HUES64 (cell line): ENCODE measurements around the gene LTBP2.
"Not testable (repeated sequence)": the region's sequence is repeated elsewhere in the genome, so short reads cannot be mapped to it uniquely, and the experiment has no call there.

Experiments
- H3K27ac ChIP-seq: 2 replicates; pipeline ENCODE4 v1.7.0; 2013; ENCODE audit warnings: low read depth, low read length, inconsistent platforms
- H3K27me3 ChIP-seq: 2 replicates; pipeline ENCODE4 v1.6.1; 2013; ENCODE audit warnings: mild to moderate bottlenecking, low read length; ENCODE audit not compliant: insufficient read depth
- H3K36me3 ChIP-seq: 2 replicates; pipeline ENCODE4 v1.6.1; 2013; ENCODE audit warnings: mild to moderate bottlenecking, low read length; ENCODE audit not compliant: insufficient read depth
- H3K4me1 ChIP-seq: 2 replicates; pipeline ENCODE4 v1.6.1; 2013; ENCODE audit warnings: mild to moderate bottlenecking, low read length, moderate library complexity; ENCODE audit not compliant: insufficient read depth
- H3K4me3 ChIP-seq: 2 replicates; pipeline ENCODE4 v1.5.1; 2013; ENCODE audit warnings: mild to moderate bottlenecking, low read length, moderate library complexity
- H3K9ac ChIP-seq: 2 replicates; pipeline ENCODE4 v1.6.1; 2013; ENCODE audit warnings: mild to moderate bottlenecking, low read depth, low read length
- H3K9me3 ChIP-seq: 2 replicates; pipeline ENCODE4 v1.6.1; 2013; ENCODE audit warnings: low read depth, low read length; ENCODE audit not compliant: insufficient read depth
- WGBS: fragments of 150-250, 120-280 bp; methylation state at CpG from one replicate; pipeline ENCODE4 v1.1.7; 2013; ENCODE audit warnings: missing lambda C conversion rate; 5-methylcytosine and 5-hydroxymethylcytosine counted together

LTBP2 gene

DNA sequence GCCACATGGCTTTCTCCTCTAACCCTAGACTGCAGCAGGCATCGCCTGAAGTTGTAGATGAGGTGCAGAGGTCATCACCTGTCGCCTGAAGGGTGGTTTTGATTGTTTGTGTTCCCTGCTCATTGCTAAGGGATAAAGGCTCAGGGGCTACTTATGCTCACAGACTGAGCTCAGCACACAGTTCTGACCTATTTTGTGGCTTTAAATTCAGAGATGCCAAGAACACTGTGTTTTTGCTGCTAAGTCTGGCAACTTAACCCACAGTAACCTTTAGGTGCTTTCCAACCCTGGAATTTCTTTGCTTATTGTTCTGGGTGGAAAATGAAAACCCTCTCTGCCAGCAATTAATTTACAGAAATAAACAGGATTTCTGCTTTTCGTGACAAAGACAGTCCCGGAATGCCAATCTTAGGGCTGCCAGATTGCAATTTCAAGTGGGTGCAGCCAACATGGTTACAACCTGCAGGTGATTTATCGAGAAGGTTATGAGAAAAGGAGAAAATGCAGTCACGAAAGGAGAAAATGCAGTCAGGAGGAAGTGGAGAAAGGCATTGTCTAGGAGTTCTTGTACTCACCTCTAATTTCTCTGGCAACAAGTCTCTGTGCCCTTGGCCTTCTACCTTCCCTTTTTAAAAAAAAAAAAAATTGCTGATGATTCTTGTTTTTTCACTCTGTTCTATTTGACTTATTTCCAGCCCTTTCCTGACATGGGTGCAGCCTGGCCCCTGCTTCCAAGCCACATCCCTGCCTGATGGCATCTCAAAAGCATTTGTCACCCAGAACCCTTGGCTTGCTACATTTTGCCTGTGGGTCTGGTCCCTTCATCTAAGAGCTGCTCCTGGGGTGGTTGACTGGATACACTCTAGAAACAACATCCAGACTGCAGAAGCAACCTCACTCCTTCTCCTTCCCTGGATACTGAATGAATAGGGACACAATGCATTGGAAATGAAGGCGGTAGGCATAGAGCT is 142.2 kb downstream of the LTBP2 start:
- 89% methylated on average over 7 of the region's 7 CpGs for WGBS
- Histone ChIP-seq H3K9ac (no peak overlapping the region), H3K4me3 (no peak overlapping the region), H3K27ac (no peak overlapping the region), H3K27me3 (no peaks in the 10 kb centered on the region), H3K4me1 (no peaks in the 10 kb centered on the region), H3K9me3 (no peaks in the 10 kb centered on the region), H3K36me3 (peaks cover 5% of the 10 kb centered on the region)

DNA sequence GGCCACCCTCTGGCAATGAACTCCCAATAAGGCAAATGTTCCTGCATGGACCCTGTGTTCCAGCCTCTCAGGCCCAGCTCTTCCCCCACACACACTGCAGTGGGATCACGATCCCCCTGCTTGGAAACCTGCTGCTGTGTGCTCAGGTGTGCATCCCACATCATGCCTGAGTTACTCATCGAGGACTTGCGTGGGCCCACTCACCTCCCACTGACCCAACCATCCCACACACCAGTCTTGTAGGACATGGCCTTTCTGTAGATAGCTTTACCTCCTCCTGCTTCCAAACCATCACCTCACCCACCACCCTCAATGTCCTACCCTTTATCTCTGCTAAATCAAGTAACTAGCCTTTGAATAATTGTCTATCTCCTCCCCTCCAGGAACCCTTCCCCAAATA is 143.5 kb downstream of the LTBP2 start:
- 92% methylated on average over 3 of the region's 3 CpGs for WGBS
- H3K9ac ChIP-seq: no peak overlapping the region
- no peaks in the 10 kb centered on the region for H3K36me3 ChIP-seq
- H3K4me1 ChIP-seq: no peaks in the 10 kb centered on the region
- no peaks in the 10 kb centered on the region for H3K9me3 ChIP-seq
- no peak overlapping the region for H3K27ac ChIP-seq
- no peak overlapping the region for H3K4me3 ChIP-seq
- H3K27me3 ChIP-seq: no peaks in the 10 kb centered on the region

DNA sequence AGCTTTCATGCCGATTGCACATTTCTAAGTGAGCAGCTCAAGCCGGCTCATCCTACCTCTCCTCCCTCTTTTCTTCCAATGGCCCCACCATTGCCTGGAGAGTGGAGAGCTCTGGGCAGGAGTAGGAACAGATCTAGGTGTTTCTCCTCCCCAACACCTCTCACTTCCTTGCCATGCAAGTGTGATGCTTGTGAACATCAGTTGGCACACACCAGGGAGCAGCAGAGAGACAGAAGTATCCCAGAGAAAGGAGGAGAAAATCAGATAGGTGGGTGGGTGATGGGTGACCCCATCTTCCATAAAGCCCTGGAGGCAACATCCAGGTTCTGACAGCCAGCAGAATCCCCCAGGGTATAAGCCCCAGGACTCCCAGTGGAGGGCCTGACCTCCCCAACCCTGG is 146.7 kb downstream of the LTBP2 start:
- Histone ChIP-seq H3K4me3 (no peak overlapping the region), H3K9ac (no peak overlapping the region), H3K36me3 (no peaks in the 10 kb centered on the region), H3K9me3 (no peaks in the 10 kb centered on the region), H3K27me3 (no peaks in the 10 kb centered on the region), H3K27ac (no peak overlapping the region), H3K4me1 (no peaks in the 10 kb centered on the region)
- 81% methylated on average over 2 of the region's 2 CpGs for WGBS

DNA sequence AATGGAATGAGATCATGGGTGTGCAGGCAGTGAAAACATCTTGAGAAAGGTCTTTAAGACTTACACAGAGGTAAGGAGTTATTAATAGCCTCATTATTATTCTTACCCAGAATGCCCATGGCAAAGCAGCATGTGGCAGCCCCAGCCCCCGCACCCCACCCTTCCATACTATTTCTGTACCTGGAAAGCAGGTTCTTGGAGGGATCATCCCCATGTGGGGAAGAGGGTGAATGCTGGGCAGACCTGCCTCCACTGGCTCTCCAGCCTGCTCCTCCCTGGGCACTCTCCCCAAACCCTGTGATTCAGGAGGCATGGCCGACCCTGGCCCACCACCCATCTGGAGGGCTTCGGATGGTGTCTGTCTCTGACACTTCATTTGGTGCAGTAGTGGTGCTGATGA is 147.3 kb downstream of the LTBP2 start:
- WGBS: 94% methylated on average over 3 of the region's 3 CpGs

DNA sequence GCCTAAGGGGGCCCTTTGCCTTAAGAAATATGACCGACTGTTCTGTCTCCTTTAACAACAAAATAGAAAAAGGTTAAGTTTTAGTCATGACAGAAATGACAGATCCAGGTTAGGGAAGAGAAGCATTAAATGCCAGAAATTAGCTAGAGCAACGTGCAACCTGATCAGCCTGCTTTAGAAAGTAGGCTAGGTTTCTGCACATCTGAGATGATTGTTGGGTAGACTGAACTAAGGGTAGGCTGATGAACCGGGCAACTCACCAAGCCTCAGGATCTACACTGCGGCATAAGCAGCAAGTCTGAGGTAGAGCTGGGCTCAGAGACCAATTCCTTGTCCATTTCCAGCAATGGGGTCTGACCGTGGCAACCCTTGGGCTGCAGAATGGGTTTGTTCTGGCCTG is 148.3 kb downstream of the LTBP2 start:
- H3K36me3 ChIP-seq: no peaks in the 10 kb centered on the region
- no peaks in the 10 kb centered on the region for H3K27me3 ChIP-seq
- no peak overlapping the region for H3K27ac ChIP-seq
- no peak overlapping the region for H3K9ac ChIP-seq
- WGBS: 90% methylated on average over 5 of the region's 5 CpGs
- H3K4me3 ChIP-seq: no peak overlapping the region
- H3K4me1 ChIP-seq: no peaks in the 10 kb centered on the region; the same call in 1 of the 2 replicates
- H3K9me3 ChIP-seq: no peaks in the 10 kb centered on the region

More for the DNA sequence above, 147.3 kb downstream of the LTBP2 start:
- H3K36me3 ChIP-seq: no peaks in the 10 kb centered on the region
- no peaks in the 10 kb centered on the region; the same call in 1 of the 2 replicates for H3K4me1 ChIP-seq
- H3K9me3 ChIP-seq: no peaks in the 10 kb centered on the region
- no peaks in the 10 kb centered on the region for H3K27me3 ChIP-seq
- no peak overlapping the region for H3K27ac ChIP-seq
- no peak overlapping the region for H3K9ac ChIP-seq
- no peak overlapping the region for H3K4me3 ChIP-seq

DNA sequence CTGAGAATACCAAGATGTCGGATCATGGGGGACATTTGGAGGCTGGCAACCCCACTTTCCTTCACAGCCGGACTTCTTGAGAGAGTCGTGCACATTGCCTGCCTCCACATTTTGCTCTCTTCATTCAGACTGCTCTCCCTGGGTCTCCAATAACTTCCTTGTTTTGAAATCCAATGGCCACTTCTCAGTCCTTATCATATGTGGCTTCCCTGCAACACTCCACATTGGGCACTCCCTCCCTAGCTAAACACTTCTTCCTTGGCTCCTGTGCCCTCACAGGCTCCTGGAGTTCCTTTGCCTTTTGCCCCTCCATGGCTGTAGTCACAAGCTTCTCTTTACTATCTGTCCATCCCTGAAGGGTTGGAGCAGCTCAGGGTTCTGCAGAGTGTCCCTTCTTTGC is 149.0 kb downstream of the LTBP2 start:
- no peak overlapping the region for H3K27ac ChIP-seq
- H3K9me3 ChIP-seq: no peaks in the 10 kb centered on the region
- H3K9ac ChIP-seq: no peak overlapping the region
- no peak overlapping the region for H3K4me3 ChIP-seq
- no peaks in the 10 kb centered on the region for H3K36me3 ChIP-seq
- H3K4me1 ChIP-seq: no peaks in the 10 kb centered on the region; the same call in 1 of the 2 replicates
- WGBS: 92% methylated on average over 3 of the region's 3 CpGs
- no peaks in the 10 kb centered on the region for H3K27me3 ChIP-seq

DNA sequence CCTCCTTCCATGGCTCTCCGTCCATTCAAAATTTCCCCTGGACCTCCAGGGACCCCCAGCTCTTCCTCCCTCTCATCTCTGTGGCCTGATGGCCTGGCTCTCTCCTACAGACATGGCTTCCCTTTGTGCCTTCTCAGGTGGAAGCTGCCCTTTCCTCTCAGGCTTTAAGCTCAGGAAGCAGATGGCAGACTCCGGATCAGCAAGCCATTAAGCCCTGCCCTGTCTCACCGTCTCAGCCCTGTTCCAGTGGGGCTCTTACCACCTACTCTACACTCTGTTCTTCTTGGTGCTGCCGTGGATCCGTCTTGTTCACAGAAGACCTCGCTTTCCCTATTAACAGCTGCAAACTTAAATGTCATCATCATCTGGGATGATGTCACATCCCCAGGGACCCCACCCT is 152.1 kb downstream of the LTBP2 start:
- 95% methylated on average over 6 of the region's 6 CpGs for WGBS

DNA sequence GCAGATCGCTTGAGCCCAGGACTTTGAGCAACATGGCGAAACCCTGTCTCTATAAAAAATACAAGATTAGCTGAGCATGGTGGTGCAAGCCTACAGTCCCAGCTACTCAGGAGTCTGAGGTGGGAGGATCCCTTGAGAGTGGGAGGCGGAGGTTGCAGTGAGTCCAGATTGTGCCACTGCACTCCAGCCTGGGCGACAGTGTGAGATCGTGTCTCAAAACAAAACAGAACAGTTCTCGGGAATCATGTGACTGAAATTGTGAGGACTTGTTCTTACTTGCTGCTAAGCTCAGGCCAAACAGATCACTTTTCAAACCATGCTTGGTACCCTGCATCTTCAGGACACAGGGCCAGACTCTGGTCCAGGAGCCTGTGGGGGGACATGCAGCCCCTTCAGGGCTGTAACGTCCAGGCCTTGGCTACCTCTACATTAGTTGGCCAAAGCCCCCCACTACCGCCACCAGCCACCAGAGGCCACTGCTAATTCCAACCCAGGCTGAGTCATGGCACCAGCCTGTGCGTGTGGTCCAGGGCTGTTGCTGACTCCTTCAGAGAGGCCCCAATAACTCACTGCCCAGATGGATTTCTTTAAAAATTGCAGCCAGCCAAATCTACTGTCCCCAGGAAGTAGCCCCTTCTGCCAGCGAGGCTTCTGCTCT is 152.6 kb downstream of the LTBP2 start:
- Histone ChIP-seq H3K4me1 (no peaks in the 10 kb centered on the region; the same call in 1 of the 2 replicates), H3K4me3 (no peak overlapping the region), H3K9ac (no peak overlapping the region), H3K36me3 (no peaks in the 10 kb centered on the region), H3K27ac (no peak overlapping the region), H3K27me3 (no peaks in the 10 kb centered on the region), H3K9me3 (no peaks in the 10 kb centered on the region)
- 75% methylated on average over 10 of the region's 10 CpGs for WGBS

More for the DNA sequence above, 152.1 kb downstream of the LTBP2 start:
- Histone ChIP-seq H3K27ac (no peak overlapping the region), H3K36me3 (no peaks in the 10 kb centered on the region), H3K4me1 (no peaks in the 10 kb centered on the region; the same call in 1 of the 2 replicates), H3K4me3 (no peak overlapping the region), H3K9ac (no peak overlapping the region), H3K27me3 (no peaks in the 10 kb centered on the region), H3K9me3 (no peaks in the 10 kb centered on the region)

DNA sequence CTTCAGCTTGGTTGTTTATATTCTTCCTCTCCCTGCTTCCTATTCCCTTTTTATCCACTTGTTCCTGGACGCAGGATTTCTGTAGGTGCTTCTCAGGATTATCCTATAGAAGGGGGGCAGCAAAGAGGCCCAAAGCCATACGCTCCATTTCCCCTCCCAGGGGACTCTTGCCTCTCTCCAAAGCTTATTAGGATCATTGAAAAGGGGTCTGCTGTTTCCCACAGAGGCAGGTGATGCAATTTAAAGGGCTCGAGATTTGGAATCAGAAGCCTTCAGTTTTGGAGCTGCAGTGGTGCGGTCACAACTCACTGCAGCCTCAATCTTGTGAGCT is 154.5 kb downstream of the LTBP2 start:
- no peaks in the 10 kb centered on the region; the same call in 1 of the 2 replicates for H3K4me1 ChIP-seq
- no peak overlapping the region for H3K27ac ChIP-seq

DNA sequence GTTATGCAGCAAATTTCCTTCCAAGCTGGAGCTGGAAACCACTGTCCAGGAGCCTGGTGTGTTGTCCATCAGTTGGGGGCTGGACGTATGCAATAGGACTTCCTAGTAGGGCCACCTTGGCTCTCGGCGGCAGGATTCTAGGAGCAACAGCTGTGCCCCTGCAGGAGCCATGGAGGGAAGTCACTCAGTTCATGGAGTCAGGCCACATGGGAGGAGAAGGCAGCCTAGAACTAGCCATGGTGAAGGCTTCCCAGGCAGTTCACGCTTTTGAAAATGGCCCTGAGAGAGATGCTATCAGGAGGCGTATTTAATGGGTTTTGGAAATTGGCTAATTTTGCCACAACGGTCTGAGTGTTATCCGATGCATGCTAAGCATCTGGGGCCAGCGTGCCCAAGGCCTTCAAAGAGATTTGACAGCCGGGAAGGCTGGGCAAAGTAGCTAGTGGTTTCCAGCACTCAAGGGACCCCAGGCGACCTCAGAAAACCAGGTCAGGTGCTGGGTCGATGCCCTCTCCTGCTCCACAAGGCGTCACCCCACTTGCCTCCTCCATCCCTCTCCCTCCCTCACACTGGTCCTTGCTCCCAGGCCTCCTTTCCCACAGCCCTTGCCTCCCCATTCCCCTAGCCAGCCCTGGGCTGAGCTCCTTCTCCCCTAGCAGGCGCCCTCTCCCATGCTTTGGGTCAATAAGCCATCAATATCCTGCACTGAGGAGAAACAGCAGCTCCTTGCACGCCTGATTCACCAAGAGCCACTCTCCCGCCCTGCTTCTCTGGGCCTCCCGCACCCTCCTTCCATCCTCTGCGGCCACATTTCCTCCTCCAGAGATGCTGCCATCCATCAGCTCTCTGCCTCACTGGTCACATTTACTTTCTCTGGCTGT is 155.1 kb downstream of the LTBP2 start:
- Histone ChIP-seq H3K9me3 (no peaks in the 10 kb centered on the region), H3K4me3 (no peak overlapping the region), H3K4me1 (no peaks in the 10 kb centered on the region; the same call in 1 of the 2 replicates), H3K9ac (no peak overlapping the region), H3K27ac (no peak overlapping the region), H3K27me3 (no peaks in the 10 kb centered on the region), H3K36me3 (no peaks in the 10 kb centered on the region)
- 90% methylated on average over 17 of the region's 17 CpGs for WGBS

More for the DNA sequence above, 154.5 kb downstream of the LTBP2 start:
- Histone ChIP-seq H3K9ac (no peak overlapping the region), H3K27me3 (no peaks in the 10 kb centered on the region), H3K4me3 (no peak overlapping the region), H3K36me3 (no peaks in the 10 kb centered on the region), H3K9me3 (no peaks in the 10 kb centered on the region)
- WGBS: 83% methylated on average over 4 of the region's 4 CpGs

DNA sequence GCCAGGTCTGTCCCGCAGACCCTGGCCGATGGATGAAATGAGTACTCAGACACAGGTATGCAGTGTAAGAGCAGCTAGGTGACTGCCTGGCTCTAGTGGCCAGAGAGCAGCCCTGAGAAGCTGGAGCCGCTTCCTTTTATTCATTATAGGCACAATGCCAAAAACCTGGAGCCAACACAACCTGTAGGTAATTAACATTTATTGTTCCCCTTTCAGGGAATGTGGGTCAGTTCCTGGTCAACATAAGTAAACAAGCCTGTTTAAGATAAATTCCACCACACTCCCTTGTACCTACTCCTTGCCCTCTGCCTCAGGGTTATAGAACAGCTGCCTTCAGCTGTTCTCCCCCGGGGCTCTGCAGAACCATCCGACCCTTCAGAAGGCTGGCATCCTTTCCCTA is 157.6 kb downstream of the LTBP2 start:
- not testable (repeated sequence) for H3K9me3 ChIP-seq, H3K4me3 ChIP-seq, H3K36me3 ChIP-seq, H3K27me3 ChIP-seq, H3K4me1 ChIP-seq, H3K9ac ChIP-seq, H3K27ac ChIP-seq
- WGBS: 97% methylated on average over 5 of the region's 5 CpGs
